Activated CD4-positive, alpha-beta T cell treated with anti-CD3 and anti-CD28 coated beads, Interleukin-2, amount 50 U/mL, for 24 hours (primary cell): ENCODE results near the gene GRM8.

Experiments used
- DNase-seq, 2 donors: peaks; one replicate each; pipeline ENCODE4 v3.0.0-alpha.2; 2020; ENCODE audit warnings: low read depth in 1 of 2, low spot score in 1 of 2

GRM8 gene

GRCh38 chr7:127035203-127035849, 217.4 kb downstream of the GRM8 start:
- DNase-seq: no peak

- no peak for DNase-seq
These were observed 218.4 kb downstream of the GRM8 start for GRCh38 chr7:127034186-127034806.

- DNase-seq: no peak
These were observed 222.9 kb downstream of the GRM8 start for GRCh38 chr7:127029823-127030222.

GRCh38 chr7:127021857-127022256, 230.9 kb downstream of the GRM8 start:
- no peak for DNase-seq

GRCh38 chr7:127021019-127021738, 231.6 kb downstream of the GRM8 start:
- no peak for DNase-seq

GRCh38 chr7:127018889-127019288, 233.9 kb downstream of the GRM8 start:
- no peak for DNase-seq

GRCh38 chr7:127017196-127017595, 235.5 kb downstream of the GRM8 start:
- no peak for DNase-seq

GRCh38 chr7:127000725-127001124, 252.0 kb downstream of the GRM8 start:
- no peak for DNase-seq

GRCh38 chr7:126996659-126997058, 256.1 kb downstream of the GRM8 start:
- DNase-seq: no peak

GRCh38 chr7:126993626-126994213, 259.0 kb downstream of the GRM8 start:
- DNase-seq: no peak

- DNase-seq: no peak
These were observed 264.7 kb downstream of the GRM8 start for GRCh38 chr7:126988022-126988421.

GRCh38 chr7:126979722-126980121, 273.0 kb downstream of the GRM8 start:
- DNase-seq: no peak

- no peak for DNase-seq
These were observed 273.9 kb downstream of the GRM8 start for GRCh38 chr7:126978865-126979264.

- DNase-seq: no peak
These were observed 279.7 kb downstream of the GRM8 start for GRCh38 chr7:126973066-126973465.

GRCh38 chr7:126972571-126972970, 280.2 kb downstream of the GRM8 start:
- no peak for DNase-seq

GRCh38 chr7:126959649-126960048, 293.1 kb downstream of the GRM8 start:
- DNase-seq: no peak

- DNase-seq: no peak
These were observed 294.4 kb downstream of the GRM8 start for GRCh38 chr7:126958367-126958766.

GRCh38 chr7:126957443-126957842, 295.3 kb downstream of the GRM8 start:
- DNase-seq: no peak

GRCh38 chr7:126953461-126953860, 299.3 kb downstream of the GRM8 start:
- DNase-seq: no peak

- DNase-seq: no peak
These were observed 304.1 kb downstream of the GRM8 start for GRCh38 chr7:126948664-126949063.

GRCh38 chr7:126940723-126941307, 311.9 kb downstream of the GRM8 start:
- DNase-seq: no peak

GRCh38 chr7:126937171-126937570, 315.6 kb downstream of the GRM8 start:
- DNase-seq: no peak
